Cardiac fibroblast (primary cell): ENCODE measurements around the gene ZFR.

ENCODE experiments used
- DNase-seq, 2 donors: peaks; one replicate each; pipeline versions ENCODE4 v3.0.0 to v3.0.0-alpha.2; 2010; ENCODE audit warnings: low read depth in 2 of 2
- H3K4me3 ChIP-seq, 2 donors: replicated peaks in 1 of 2; 1 replicate in 1 of 2; 2 replicates in 1 of 2; pipeline ENCODE4 v1.5.1; 2011; ENCODE audit warnings: low read depth in 2 of 2, low read length in 2 of 2, mild to moderate bottlenecking in 2 of 2, moderate library complexity in 1 of 2
- CTCF ChIP-seq: IDR thresholded peaks from one replicate; pipeline ENCODE4 v1.5.1; 2011; ENCODE audit warnings: low read depth, mild to moderate bottlenecking, low read length, inconsistent platforms

The ZFR gene

GRCh38 chr5:32353420-32353819, 91.1 kb downstream of the ZFR start:
- no peak overlapping the region for H3K4me3 ChIP-seq
- no peak for DNase-seq
- no peak for TF ChIP-seq CTCF

GRCh38 chr5:32352685-32353084, 91.9 kb downstream of the ZFR start:
- no peak for DNase-seq
- no peak overlapping the region for H3K4me3 ChIP-seq
- TF ChIP-seq CTCF = no peak

DNA sequence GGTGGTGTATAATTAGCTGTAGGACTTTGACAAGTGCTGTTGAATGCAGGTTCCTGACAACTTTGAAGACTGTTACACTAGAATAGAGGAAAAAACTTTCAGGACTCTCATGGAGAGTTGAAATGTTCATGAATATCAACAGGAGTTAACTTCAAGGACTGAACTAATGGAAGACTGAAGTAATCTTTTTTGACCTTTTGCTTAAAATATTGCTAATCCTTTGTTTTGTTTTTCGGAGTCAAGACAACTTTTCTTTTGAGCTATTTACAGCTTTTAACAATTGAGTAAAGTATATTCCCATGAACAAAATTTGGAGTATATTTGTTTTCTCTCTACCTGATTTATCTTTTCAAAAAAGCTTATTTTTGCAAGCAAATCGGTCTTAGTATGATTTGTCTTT, 97.7 kb downstream of the ZFR start:
- no peak for DNase-seq
- no peak overlapping the region for H3K4me3 ChIP-seq
- no peak for TF ChIP-seq CTCF

GRCh38 chr5:32343058-32343672, 101.4 kb downstream of the ZFR start:
- peak in 1 of 2 donors; percentile 36 for DNase-seq
- H3K4me3 ChIP-seq = no peak overlapping the region
- no peak for TF ChIP-seq CTCF

DNA sequence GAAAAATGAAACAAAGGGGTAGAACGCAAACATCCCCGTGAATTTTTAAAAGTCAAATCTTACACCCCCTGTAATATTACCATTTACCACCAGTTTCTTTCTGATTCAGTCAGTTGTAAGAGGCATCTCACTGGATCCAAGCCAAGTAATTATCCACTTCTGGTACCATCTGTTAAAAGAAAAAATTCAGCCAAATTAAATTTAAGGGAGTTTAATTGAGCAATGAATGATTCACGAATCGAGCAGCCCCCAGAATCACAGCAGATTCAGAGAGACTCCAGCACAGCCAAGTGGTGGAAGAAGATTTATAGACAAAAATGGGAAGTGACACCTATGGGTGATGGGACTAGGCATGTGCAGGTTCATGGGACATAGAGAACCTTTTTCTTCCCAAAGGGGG, 101.9 kb downstream of the ZFR start:
- no peak overlapping the region for H3K4me3 ChIP-seq
- no peak for DNase-seq
- TF ChIP-seq CTCF = no peak

DNA sequence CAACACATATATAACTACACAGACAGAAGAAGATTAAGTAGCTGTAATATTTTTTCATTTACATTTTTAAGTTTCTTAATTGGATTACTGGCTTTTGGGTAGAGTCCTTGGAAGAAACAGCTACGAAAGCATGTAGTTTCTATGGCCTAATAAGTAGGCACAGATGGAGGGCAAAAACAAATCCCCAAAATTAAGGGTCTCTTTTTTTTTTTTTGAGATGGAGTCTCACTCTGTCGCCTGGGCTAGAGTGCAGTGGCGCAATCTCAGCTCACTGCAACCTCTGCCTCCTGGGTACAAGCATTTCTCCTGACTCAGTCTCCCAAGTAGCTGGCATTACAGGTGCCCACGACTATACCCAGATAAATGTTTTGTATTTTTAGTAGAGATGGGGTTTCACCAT, 104.7 kb downstream of the ZFR start:
- no peak for TF ChIP-seq CTCF
- no peak overlapping the region for H3K4me3 ChIP-seq
- DNase-seq = no peak

DNA sequence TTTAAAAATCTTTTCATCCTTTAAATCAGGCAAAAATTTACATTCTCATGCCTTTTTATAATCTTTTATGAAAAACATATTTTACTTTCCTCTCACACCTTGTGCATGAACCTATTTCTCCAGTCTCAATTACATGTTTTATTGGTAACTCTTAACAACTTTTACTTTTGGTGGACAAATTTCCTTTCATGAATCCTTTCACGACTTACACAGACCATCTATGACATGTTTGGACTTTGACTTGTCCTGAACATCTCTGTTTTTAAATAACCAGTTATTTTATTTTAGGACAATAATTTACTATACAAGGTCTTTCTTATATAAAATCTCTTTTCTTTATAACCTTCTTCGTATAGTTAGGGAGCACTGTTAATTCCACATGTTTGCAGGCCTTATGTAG, 105.3 kb downstream of the ZFR start:
- no peak for TF ChIP-seq CTCF
- peak in 1 of 2 donors; percentile 41 for DNase-seq
- H3K4me3 ChIP-seq = no peak overlapping the region
